HepG2 (cell line): Measurements from ENCODE around the gene CDHR4. TPM values are rescaled to one million over a fixed set of nuclear protein-coding genes. Genes with fewer than 3 reads are reported as not detected.
A peak's percentile ranks its signal among the peaks of the same experiment; 100 is the strongest.

ENCODE experiments used
- FOXJ3 ChIP-seq: sonication (generic); formaldehyde crosslinking; IDR thresholded peaks from 2 replicates; pipeline ENCODE4 v1.4.0; 2020; ENCODE audit warnings: missing genetic modification reagents, mild to moderate bottlenecking, borderline replicate concordance
- HIC2 ChIP-seq: sonication (generic); formaldehyde crosslinking; IDR thresholded peaks from 2 replicates; pipeline ENCODE4 v1.9.0; 2022; ENCODE audit warnings: low read depth, missing genetic modification reagents
- HNF1A ChIP-seq, 2 experiments: sonication (generic) in 1 of 2; formaldehyde crosslinking in 1 of 2; IDR thresholded peaks; 2 replicates each; pipeline versions ENCODE4 v1.4.0 to v1.6.1; 2016 to 2020; ENCODE audit warnings: borderline replicate concordance in 1 of 2, low read depth in 1 of 2, mild to moderate bottlenecking in 1 of 2, missing genetic modification reagents in 1 of 2
- JUN ChIP-seq: sonication (generic); formaldehyde crosslinking; IDR thresholded peaks from 2 replicates; pipeline ENCODE4 v1.4.0; 2020; ENCODE audit warnings: mild to moderate bottlenecking, missing genetic modification reagents
- RFX3 ChIP-seq: IDR thresholded peaks from 2 replicates; pipeline ENCODE4 v1.6.1; 2016; ENCODE audit warnings: missing biosample characterization, missing genetic modification reagents
- TARDBP ChIP-seq: sonication (generic); formaldehyde crosslinking; IDR thresholded peaks from 2 replicates; pipeline ENCODE4 v1.8.0; 2022; ENCODE audit warnings: mild to moderate bottlenecking, missing genetic modification reagents
- THAP11 ChIP-seq: IDR thresholded peaks from 2 replicates; pipeline ENCODE4 v1.6.1; 2016; ENCODE audit warnings: missing biosample characterization, missing genetic modification reagents
- ZNF430 ChIP-seq: sonication (generic); formaldehyde crosslinking; IDR thresholded peaks from 2 replicates; pipeline ENCODE4 v1.9.0; 2021; ENCODE audit warnings: mild to moderate bottlenecking, missing genetic modification reagents
- ZNF563 ChIP-seq: sonication (generic); formaldehyde crosslinking; IDR thresholded peaks from 2 replicates; pipeline ENCODE4 v1.8.0; 2022; ENCODE audit warnings: mild to moderate bottlenecking, moderate library complexity, missing genetic modification reagents
- polyA plus RNA-seq, 8 experiments: library from polyadenylated mRNA; depleted of rRNA in 3 of 8; stranded (reverse) in 7 of 8; unstranded in 1 of 8; fragments of >200 nt; fragmentation: Illumina TruSeq in 4 of 8; extraction: Trizol in 4 of 8; gene quantifications; 2 replicates each; pipeline versions ENCODE4 v1.2.1 to v1.2.3, GENCODE V29; 2011 to 2016; ENCODE audit warnings: low read depth in 4 of 8, missing spikeins in 1 of 8, mixed read lengths in 1 of 8; ENCODE audit not compliant: insufficient read depth in 1 of 8
- total RNA-seq, 5 experiments: library from RNA; depleted of rRNA; stranded (reverse); fragments of >200 nt; fragmentation: Illumina TruSeq; extraction: Trizol; gene quantifications; 2 replicates each; pipeline ENCODE4 v1.2.3, GENCODE V29; 2016; ENCODE audit warnings: low read depth in 1 of 5
- TF ChIP-seq, protein P1 (sequence below): sonication (generic); formaldehyde crosslinking; IDR thresholded peaks from 2 replicates; pipeline ENCODE4 v1.4.0; 2020; ENCODE audit warnings: mild to moderate bottlenecking, missing genetic modification reagents, borderline replicate concordance
- TF ChIP-seq, protein P2 (sequence below): sonication (generic); formaldehyde crosslinking; IDR thresholded peaks from 2 replicates; pipeline ENCODE4 v1.4.0; 2020; ENCODE audit warnings: missing genetic modification reagents, borderline replicate concordance

Gene CDHR4
- total and polyA plus RNA-seq, 2 of the 13 experiments (the other 11 are each of a cell fraction or from before 2014, with no cell fraction given): 0.21 TPM; not detected in 1

DNA sequence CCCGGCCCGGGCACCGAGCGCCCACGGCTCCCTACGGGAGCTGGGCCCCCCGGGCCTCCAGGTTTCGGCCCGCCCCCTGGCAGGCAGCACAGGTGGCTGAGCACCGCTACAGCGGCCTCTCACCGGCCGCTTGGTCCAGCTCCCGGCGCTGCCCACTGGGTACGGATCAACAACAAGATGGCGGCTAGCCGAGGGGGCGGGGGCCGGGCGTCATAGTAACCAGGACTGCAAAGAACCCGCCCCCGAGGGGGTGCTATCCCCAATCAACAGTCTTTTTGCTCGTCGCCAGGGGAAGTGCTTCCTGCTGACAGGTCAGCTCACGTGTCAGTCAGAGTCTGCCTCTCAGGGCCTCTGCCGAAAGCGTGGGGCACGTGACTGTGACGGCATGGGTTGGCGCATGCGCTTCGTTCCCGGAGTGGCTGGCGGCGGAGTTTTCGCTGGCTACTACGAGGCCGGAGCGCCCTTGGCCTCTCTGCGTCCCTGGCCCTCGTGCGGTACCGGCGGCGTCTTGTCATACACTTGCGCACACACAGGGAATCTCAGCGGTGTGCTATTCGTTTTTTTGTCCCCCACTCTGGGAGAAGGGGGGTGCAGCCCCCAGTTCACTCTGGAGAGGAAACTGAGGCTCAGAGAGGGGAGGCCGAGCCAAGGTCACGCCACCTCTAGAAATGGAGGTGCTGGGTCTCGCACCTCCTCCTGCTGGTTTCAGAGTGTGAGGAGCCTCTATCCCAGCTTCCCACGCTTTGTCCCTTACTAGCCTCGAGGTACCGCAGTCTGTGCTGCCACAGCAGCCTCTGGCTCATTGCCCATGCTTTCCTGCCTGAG lies 13.1 kb downstream of the CDHR4 start, which contains the start of gene IP6K1 (continued):
- TF ChIP-seq HNF1A (IDR thresholded peaks at IDR 0.05; ENCODE audit: low read depth) (no peak), HNF1A (CRISPR knock-in tag; IDR thresholded peaks at IDR 0.05; ENCODE audit: borderline replicate concordance) (0 out of 2 replicates have a peak, but pooled peaks have one; percentile 27), JUN (CRISPR knock-in tag) (peak; percentile 42; the same call in 1 of the 2 replicates), TARDBP (CRISPR knock-in tag) (peak; percentile 59; the same call in 1 of the 2 replicates), ZNF563 (CRISPR knock-in tag) (peak; percentile 92; the same call in 1 of the 2 replicates), HIC2 (CRISPR knock-in tag) (no peak), ZNF430 (CRISPR knock-in tag) (peak; percentile 69), RFX3 (CRISPR knock-in tag) (peak; percentile 82), FOXJ3 (CRISPR knock-in tag) (0 out of 2 replicates have a peak, but pooled peaks have one; percentile 33), THAP11 (CRISPR knock-in tag) (peak; percentile 83)
- TF ChIP-seq, protein P1, sequence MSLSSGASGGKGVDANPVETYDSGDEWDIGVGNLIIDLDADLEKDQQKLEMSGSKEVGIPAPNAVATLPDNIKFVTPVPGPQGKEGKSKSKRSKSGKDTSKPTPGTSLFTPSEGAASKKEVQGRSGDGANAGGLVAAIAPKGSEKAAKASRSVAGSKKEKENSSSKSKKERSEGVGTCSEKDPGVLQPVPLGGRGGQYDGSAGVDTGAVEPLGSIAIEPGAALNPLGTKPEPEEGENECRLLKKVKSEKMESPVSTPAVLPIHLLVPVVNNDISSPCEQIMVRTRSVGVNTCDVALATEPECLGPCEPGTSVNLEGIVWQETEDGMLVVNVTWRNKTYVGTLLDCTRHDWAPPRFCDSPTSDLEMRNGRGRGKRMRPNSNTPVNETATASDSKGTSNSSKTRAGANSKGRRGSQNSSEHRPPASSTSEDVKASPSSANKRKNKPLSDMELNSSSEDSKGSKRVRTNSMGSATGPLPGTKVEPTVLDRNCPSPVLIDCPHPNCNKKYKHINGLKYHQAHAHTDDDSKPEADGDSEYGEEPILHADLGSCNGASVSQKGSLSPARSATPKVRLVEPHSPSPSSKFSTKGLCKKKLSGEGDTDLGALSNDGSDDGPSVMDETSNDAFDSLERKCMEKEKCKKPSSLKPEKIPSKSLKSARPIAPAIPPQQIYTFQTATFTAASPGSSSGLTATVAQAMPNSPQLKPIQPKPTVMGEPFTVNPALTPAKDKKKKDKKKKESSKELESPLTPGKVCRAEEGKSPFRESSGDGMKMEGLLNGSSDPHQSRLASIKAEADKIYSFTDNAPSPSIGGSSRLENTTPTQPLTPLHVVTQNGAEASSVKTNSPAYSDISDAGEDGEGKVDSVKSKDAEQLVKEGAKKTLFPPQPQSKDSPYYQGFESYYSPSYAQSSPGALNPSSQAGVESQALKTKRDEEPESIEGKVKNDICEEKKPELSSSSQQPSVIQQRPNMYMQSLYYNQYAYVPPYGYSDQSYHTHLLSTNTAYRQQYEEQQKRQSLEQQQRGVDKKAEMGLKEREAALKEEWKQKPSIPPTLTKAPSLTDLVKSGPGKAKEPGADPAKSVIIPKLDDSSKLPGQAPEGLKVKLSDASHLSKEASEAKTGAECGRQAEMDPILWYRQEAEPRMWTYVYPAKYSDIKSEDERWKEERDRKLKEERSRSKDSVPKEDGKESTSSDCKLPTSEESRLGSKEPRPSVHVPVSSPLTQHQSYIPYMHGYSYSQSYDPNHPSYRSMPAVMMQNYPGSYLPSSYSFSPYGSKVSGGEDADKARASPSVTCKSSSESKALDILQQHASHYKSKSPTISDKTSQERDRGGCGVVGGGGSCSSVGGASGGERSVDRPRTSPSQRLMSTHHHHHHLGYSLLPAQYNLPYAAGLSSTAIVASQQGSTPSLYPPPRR (CRISPR knock-in tag): 0 out of 2 replicates have a peak, but pooled peaks have one; percentile 27
- TF ChIP-seq, protein P2, sequence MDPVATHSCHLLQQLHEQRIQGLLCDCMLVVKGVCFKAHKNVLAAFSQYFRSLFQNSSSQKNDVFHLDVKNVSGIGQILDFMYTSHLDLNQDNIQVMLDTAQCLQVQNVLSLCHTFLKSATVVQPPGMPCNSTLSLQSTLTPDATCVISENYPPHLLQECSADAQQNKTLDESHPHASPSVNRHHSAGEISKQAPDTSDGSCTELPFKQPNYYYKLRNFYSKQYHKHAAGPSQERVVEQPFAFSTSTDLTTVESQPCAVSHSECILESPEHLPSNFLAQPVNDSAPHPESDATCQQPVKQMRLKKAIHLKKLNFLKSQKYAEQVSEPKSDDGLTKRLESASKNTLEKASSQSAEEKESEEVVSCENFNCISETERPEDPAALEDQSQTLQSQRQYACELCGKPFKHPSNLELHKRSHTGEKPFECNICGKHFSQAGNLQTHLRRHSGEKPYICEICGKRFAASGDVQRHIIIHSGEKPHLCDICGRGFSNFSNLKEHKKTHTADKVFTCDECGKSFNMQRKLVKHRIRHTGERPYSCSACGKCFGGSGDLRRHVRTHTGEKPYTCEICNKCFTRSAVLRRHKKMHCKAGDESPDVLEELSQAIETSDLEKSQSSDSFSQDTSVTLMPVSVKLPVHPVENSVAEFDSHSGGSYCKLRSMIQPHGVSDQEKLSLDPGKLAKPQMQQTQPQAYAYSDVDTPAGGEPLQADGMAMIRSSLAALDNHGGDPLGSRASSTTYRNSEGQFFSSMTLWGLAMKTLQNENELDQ (CRISPR knock-in tag): peak; percentile 32; the same call in 1 of the 2 replicates
